HepG2 (cell line): ENCODE results near the gene ZNF79. TPM values are rescaled to one million over a fixed set of nuclear protein-coding genes. Genes with fewer than 3 reads are reported as not detected.
A peak's percentile ranks its signal among the peaks of the same experiment; 100 is the strongest.

Source experiments
- JUNB ChIP-seq: sonication (generic); formaldehyde crosslinking; IDR thresholded peaks from 2 replicates; pipeline ENCODE4 v1.8.0; 2022; ENCODE audit warnings: missing genetic modification reagents, mild to moderate bottlenecking, borderline replicate concordance
- KDM3A ChIP-seq: IDR thresholded peaks from 2 replicates; pipeline ENCODE4 v1.6.1; 2018; ENCODE audit warnings: low read depth, missing compliant biosample characterization
- PPARG ChIP-seq: conservative IDR thresholded peaks from 2 replicates; pipeline ENCODE4 v1.6.1; 2016; ENCODE audit warnings: missing biosample characterization, missing genetic modification reagents
- RBM22 ChIP-seq: fragments of 200-400 bp; formaldehyde crosslinking; optimal IDR thresholded peaks from 2 replicates; pipeline ENCODE3; 2017; ENCODE audit warnings: mild to moderate bottlenecking, low read length, moderate library complexity
- TMF1 ChIP-seq: sonication (generic); formaldehyde crosslinking; IDR thresholded peaks from 2 replicates; pipeline ENCODE4 v1.8.1; 2022; ENCODE audit warnings: low read depth, missing genetic modification reagents
- polyA plus RNA-seq, 8 experiments: library from polyadenylated mRNA; depleted of rRNA in 3 of 8; stranded (reverse) in 7 of 8; unstranded in 1 of 8; fragments of >200 nt; fragmentation: Illumina TruSeq in 4 of 8; extraction: Trizol in 4 of 8; gene quantifications; 2 replicates each; pipeline versions ENCODE4 v1.2.1 to v1.2.3, GENCODE V29; 2011 to 2016; ENCODE audit warnings: low read depth in 4 of 8, missing spikeins in 1 of 8, mixed read lengths in 1 of 8; ENCODE audit not compliant: insufficient read depth in 1 of 8
- total RNA-seq, 5 experiments: library from RNA; depleted of rRNA; stranded (reverse); fragments of >200 nt; fragmentation: Illumina TruSeq; extraction: Trizol; gene quantifications; 2 replicates each; pipeline ENCODE4 v1.2.3, GENCODE V29; 2016; ENCODE audit warnings: low read depth in 1 of 5
- TF ChIP-seq, protein P1 (sequence below), 2 experiments: fragments of 450-650 bp in 1 of 2; sonication (generic) in 1 of 2; formaldehyde crosslinking in 1 of 2; IDR thresholded peaks; 2 replicates each; pipeline versions ENCODE4 v1.6.1 to v1.8.0; 2016 to 2022; ENCODE audit warnings: antibody characterized with exemption in 1 of 2, mild to moderate bottlenecking in 1 of 2, missing genetic modification reagents in 1 of 2

The ZNF79 gene
- total and polyA plus RNA-seq, 2 of the 13 experiments (the other 11 are each of a cell fraction or from before 2014, with no cell fraction given) = 3.7 to 8.1 TPM

GRCh38 chr9:127444283-127444920, 20.2 kb downstream of the ZNF79 start (continued):
- TF ChIP-seq PPARG (CRISPR knock-in tag) (no peak), TMF1 (CRISPR knock-in tag) (no peak), KDM3A (no peak), JUNB (CRISPR knock-in tag) (no peak), RBM22 (peak; percentile 75)
- TF ChIP-seq, protein P1, sequence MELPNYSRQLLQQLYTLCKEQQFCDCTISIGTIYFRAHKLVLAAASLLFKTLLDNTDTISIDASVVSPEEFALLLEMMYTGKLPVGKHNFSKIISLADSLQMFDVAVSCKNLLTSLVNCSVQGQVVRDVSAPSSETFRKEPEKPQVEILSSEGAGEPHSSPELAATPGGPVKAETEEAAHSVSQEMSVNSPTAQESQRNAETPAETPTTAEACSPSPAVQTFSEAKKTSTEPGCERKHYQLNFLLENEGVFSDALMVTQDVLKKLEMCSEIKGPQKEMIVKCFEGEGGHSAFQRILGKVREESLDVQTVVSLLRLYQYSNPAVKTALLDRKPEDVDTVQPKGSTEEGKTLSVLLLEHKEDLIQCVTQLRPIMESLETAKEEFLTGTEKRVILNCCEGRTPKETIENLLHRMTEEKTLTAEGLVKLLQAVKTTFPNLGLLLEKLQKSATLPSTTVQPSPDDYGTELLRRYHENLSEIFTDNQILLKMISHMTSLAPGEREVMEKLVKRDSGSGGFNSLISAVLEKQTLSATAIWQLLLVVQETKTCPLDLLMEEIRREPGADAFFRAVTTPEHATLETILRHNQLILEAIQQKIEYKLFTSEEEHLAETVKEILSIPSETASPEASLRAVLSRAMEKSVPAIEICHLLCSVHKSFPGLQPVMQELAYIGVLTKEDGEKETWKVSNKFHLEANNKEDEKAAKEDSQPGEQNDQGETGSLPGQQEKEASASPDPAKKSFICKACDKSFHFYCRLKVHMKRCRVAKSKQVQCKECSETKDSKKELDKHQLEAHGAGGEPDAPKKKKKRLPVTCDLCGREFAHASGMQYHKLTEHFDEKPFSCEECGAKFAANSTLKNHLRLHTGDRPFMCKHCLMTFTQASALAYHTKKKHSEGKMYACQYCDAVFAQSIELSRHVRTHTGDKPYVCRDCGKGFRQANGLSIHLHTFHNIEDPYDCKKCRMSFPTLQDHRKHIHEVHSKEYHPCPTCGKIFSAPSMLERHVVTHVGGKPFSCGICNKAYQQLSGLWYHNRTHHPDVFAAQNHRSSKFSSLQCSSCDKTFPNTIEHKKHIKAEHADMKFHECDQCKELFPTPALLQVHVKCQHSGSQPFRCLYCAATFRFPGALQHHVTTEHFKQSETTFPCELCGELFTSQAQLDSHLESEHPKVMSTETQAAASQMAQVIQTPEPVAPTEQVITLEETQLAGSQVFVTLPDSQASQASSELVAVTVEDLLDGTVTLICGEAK (IDR thresholded peaks at IDR 0.05) = no peak
- TF ChIP-seq, protein P1 (CRISPR knock-in tag; IDR thresholded peaks at IDR 0.05) = no peak
